ENCODE results near the gene SPECC1. TPM values are rescaled to one million over a fixed set of nuclear protein-coding genes. Genes with fewer than 3 reads are reported as not detected.

The SPECC1 gene
- total and polyA plus RNA-seq, 9 of the 15 experiments (the other 6 are each of a cell fraction or from before 2014, with no cell fraction given) = 2.4 to 19.6 (median 14.7) TPM

DNA sequence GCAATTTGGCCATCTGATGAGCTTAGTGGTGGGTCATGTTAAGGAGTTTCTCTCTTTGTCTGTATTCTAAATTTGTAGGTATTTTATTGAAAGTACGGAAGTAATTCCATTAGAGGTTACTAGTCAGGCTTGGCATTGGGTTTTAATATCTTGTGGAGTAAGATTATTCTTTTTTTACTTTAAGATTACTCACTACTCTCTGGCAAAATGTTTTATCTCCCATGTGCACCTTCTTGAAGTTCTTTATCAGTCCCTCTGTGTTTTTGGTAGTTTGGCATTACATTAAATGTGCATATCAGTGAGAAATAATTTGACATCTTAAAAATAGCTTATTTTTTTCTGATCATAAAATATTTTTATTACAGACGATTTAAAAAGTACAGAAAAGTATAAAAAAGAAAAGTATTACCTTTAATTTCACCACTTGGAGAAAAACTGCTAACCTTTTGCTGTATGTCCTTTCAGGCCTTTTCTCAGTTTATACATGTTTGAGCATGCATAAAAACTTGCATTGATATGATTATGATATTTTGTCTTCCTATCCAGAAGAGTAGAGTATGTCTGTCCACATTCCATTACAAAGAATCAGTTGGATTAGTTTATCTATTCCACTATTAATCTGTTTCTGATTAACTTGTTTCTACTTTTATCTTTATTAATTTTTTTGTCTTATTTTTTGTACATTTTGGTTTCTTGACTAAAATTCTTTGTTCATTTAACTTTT lies 198.3 kb downstream of the SPECC1 start (continued):
- TF ChIP-seq NFIC (IDR thresholded peaks at IDR 0.05) (peak; percentile 18; the same call in 1 of the 2 replicates), ZFPM2 (CRISPR knock-in tag; IDR thresholded peaks at IDR 0.05) (no peak), FOSL1 (tag; conservative IDR thresholded peaks at IDR 0.05) (peak; percentile 53; the same call in 1 of the 2 replicates), LCOR (CRISPR knock-in tag; IDR thresholded peaks at IDR 0.05) (no peak), ZNF77 (CRISPR knock-in tag; IDR thresholded peaks at IDR 0.05) (no peak), FOS (IDR thresholded peaks at IDR 0.05; ENCODE audit: extremely low read depth, insufficient read length) (no peak), HDAC3 (IDR thresholded peaks at IDR 0.05; ENCODE audit: borderline replicate concordance, partially characterized antibody) (no peak), LARP7 (IDR thresholded peaks at IDR 0.05) (no peak), SMARCE1 (IDR thresholded peaks at IDR 0.05) (0 out of 2 replicates have a peak, but pooled peaks have one; percentile 71), ZNF780A (CRISPR knock-in tag; IDR thresholded peaks at IDR 0.05) (no peak), MBD2 (IDR thresholded peaks at IDR 0.05; ENCODE audit: borderline replicate concordance, low read depth) (no peak), ZNF124 (CRISPR knock-in tag; IDR thresholded peaks at IDR 0.05) (no peak)
- TF ChIP-seq, protein P1, sequence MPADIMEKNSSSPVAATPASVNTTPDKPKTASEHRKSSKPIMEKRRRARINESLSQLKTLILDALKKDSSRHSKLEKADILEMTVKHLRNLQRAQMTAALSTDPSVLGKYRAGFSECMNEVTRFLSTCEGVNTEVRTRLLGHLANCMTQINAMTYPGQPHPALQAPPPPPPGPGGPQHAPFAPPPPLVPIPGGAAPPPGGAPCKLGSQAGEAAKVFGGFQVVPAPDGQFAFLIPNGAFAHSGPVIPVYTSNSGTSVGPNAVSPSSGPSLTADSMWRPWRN (IDR thresholded peaks at IDR 0.05; ENCODE audit: low read depth) = no peak
- TF ChIP-seq, protein P2, sequence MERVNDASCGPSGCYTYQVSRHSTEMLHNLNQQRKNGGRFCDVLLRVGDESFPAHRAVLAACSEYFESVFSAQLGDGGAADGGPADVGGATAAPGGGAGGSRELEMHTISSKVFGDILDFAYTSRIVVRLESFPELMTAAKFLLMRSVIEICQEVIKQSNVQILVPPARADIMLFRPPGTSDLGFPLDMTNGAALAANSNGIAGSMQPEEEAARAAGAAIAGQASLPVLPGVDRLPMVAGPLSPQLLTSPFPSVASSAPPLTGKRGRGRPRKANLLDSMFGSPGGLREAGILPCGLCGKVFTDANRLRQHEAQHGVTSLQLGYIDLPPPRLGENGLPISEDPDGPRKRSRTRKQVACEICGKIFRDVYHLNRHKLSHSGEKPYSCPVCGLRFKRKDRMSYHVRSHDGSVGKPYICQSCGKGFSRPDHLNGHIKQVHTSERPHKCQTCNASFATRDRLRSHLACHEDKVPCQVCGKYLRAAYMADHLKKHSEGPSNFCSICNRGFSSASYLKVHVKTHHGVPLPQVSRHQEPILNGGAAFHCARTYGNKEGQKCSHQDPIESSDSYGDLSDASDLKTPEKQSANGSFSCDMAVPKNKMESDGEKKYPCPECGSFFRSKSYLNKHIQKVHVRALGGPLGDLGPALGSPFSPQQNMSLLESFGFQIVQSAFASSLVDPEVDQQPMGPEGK (CRISPR knock-in tag; IDR thresholded peaks at IDR 0.05; ENCODE audit: borderline replicate concordance) = no peak
- TF ChIP-seq, protein P3, sequence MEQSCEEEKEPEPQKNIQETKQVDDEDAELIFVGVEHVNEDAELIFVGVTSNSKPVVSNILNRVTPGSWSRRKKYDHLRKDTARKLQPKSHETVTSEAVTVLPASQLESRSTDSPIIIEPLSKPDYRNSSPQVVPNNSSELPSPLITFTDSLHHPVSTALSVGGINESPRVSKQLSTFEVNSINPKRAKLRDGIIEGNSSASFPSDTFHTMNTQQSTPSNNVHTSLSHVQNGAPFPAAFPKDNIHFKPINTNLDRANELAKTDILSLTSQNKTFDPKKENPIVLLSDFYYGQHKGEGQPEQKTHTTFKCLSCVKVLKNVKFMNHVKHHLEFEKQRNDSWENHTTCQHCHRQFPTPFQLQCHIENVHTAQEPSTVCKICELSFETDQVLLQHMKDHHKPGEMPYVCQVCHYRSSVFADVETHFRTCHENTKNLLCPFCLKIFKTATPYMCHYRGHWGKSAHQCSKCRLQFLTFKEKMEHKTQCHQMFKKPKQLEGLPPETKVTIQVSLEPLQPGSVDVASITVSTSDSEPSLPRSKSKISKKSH (CRISPR knock-in tag; IDR thresholded peaks at IDR 0.05) = no peak
- TF ChIP-seq, protein P4, sequence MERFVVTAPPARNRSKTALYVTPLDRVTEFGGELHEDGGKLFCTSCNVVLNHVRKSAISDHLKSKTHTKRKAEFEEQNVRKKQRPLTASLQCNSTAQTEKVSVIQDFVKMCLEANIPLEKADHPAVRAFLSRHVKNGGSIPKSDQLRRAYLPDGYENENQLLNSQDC (CRISPR knock-in tag; IDR thresholded peaks at IDR 0.05) = no peak
